GM19025 (cell line): ENCODE data around the gene CAMTA1.

Experiments used
- ATAC-seq: cut with Tn5 transposase; IDR thresholded peaks from one replicate; pipeline ENCODE4 v1.9.1; 2021; ENCODE audit warnings: mild to moderate bottlenecking, low read depth, moderate library complexity; ENCODE audit not compliant: unreplicated experiment

The CAMTA1 gene

DNA sequence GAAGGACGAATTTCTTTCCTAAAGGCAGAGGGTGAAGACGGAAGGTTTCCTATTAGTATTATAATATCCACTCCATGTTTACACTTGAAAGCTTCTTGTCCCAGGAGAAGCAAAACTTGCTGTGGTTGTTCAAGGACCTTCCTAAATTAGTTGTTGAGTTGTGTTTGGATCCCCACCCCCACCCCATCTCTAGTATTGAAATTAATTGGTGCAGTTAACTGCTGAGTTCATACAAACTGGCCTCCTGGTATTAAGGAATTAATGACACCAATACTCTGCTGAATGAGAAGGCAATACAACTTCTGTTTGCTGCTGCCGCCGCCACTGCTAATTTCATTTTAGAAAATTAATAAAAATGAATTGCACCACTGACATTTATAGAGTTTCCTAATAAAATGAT is 308.8 kb downstream of the CAMTA1 start:
- ATAC-seq: no peak

DNA sequence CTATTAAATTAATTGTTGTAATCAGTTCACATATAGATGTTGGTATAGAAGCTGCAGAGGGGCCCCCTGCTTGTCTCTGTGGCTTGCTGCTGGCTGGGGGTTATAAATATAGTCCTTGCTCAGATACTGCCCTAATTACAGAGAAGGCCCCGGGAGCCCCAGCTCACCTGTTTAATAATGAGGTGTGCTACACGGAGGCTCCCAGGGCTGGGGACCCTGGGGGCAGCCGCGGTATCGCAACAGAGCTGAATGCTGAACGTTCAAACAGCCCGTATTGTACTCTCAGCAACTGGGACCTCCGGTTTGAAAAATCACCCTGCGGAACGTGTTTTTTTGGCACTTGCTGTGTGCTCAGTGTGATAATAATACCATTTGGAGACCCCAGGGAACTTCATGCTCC is 309.3 kb downstream of the CAMTA1 start:
- no peak for ATAC-seq

DNA sequence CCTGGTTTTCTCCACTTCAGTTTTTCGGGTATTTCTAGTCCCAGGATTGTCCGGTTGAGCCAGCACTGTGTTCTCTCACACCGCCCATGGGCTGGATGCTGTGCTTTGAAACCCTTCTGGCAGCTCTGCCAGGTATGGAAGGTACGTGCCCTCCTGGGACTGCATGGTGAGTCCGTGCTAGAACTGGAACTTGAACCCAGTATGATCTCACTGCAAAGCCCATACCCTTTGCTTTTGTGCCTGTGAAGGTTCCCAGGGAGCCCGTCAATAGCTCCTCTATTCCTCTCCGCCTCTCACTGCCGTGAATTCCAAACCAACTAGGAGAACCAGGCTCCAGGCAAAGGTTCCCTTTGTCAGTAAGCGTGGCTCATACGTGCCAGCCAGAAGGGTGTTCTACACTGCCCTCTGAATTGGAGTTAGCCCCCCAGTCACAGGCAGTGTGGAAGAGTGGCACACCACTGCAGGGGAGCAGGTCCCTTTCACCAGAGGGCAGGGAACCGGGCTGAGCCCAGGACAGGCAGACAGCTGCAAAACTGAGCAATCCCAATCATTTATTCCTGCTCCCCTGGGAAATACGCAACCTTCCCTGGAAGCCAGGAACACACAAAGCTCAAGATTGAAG is 310.2 kb downstream of the CAMTA1 start:
- ATAC-seq: no peak

DNA sequence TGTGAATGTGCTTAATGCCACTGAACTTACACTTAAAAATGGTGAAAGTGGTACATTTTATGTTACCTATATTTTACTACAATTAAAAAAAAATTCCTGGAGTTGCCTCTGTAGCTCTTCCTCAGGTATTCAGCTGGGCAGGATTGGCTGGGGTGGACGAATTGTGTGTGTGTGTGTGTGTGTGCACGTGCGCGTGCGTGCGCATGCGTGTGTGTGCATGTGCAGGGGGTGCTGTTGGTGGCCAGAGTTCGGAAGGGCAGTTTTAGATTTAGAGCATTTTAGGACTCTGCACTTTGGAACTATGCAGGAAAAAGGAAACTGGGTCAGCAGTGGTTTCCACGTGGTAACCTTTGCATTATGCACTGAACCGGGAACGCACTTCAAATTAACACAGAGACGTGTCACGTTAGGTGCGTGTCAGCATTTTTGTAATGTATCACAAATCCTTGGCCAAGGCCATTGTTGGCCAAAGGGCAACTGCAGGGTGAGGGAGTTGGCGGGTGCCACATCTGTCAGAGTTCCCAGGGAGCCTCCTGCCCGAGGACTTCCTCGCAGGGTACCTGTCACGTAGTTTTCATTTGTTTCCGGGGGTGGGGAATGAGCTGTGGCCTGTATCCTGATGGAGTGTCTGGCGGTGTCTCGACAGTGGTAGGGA is 312.8 kb downstream of the CAMTA1 start:
- no peak for ATAC-seq

DNA sequence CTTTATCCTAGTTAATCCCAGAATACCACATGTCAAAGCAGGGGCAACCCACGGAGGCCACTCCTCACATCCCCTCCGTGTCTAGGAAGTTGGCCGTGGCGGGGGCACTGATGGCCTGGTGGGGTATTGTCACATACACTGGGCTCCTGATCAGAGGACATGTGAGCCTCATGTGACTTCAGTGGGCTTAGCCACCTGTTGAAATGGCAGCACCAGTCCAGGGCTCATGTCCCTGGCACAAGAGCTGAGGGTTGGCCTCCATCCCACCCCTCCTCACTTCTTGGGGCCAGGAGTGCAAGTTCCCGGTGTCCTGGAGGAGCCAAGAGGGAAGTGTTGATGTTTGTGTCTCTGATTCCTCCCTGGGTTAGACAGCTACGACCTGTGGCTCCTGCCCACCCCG is 313.4 kb downstream of the CAMTA1 start:
- ATAC-seq: no peak

DNA sequence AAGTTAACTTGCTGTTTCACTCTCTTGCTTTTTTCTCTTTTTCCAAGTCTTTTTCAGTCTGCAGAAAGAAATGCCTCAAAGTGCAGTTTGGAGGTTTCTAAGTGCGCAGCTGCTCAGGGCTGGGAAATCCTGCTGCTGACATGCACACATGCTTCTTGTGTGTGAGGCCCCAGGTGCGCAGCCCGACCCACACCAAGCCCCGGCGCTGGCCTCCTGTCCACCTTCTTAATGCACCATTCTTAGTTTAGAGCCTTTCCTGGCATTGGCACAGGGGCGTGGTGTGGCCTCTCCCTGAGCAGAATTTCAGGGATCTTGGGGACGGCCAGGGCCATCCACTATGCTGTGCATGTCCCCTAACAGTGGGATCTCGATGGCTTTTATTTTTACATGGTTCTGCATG is 315.2 kb downstream of the CAMTA1 start:
- no peak for ATAC-seq

DNA sequence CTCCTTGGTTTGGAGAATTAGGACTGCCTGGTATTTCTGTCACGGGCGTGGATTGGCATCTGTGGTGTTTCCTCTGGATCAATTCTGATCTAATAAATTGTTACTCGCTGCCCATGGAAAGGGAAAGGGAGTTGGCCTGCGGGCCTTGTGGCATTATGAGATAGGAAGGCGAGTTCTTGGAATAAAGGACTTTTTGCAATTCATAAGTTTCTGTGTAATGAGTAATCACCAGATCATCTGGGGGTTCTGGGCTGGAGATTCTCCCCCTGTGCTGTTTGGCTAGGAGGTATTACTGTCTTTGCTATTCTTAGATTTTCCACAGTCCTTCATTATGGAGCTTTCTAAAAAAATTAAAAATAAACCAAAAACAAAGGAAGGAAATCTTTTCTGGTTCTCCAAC is 315.9 kb downstream of the CAMTA1 start:
- no peak for ATAC-seq

DNA sequence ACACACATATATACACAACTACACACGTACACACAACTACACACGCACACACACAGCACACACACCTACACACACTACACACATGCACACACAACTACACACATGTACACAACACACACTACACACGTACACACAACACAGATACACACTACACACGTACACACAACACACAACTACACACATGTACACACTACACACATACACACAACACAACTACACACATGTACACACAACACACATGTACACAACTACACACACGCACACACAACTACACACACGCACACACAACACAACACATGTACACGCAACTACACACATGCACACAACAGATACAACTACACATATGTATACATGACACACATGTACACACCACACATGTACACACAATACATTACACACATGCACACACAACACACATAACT is 318.1 kb downstream of the CAMTA1 start:
- no peak for ATAC-seq

DNA sequence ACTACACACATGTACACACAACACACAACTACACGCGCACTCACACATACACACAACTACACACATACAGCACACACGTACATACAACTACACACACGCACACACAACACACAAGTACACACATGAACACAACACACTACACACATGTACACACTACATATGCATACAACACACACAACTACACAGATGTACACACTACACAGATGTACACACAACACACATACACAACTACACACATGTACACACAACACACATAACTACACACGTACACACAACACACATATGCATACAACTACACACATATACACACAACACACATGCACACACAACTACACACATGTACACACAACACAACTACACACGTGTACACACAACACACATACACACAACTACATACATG is 318.6 kb downstream of the CAMTA1 start:
- ATAC-seq: no peak

DNA sequence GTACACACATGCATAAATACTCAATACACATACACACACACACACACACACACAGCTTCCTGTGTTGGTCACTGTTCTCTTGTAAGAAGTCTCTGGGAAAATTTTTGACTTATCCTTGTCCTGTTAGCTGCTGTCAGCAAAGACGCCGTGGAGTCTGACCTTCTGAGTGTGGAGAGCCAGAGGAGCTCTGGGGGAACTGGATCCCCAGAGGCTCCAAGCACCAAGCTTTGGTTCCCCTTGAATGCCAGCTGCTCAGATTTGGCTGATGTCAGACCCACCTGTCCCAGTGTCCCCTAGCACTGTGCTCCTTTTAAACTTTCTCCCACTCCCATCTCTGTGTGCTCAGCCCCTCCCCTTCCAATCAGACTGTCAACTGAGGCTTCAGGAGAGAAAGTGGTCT is 319.1 kb downstream of the CAMTA1 start:
- ATAC-seq: no peak

DNA sequence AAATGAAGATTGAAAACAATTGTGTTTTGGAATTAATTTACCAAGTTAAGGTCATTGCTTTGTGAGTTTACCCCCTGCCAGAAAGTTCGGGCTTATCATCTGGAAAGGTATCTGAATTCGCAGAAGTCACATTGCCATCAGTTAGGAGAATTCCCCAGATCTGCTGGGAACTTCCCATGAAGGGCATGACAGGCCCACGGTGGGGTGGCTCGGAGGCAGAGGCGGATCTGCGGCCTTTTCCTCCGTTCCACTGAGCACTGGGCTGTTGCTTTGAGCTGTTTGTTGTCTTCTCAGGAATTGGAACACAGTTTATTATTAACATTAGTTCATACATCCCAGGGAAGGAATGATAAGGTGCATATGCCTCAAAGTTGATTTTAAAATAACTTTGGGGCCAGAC is 320.0 kb downstream of the CAMTA1 start:
- ATAC-seq: no peak

DNA sequence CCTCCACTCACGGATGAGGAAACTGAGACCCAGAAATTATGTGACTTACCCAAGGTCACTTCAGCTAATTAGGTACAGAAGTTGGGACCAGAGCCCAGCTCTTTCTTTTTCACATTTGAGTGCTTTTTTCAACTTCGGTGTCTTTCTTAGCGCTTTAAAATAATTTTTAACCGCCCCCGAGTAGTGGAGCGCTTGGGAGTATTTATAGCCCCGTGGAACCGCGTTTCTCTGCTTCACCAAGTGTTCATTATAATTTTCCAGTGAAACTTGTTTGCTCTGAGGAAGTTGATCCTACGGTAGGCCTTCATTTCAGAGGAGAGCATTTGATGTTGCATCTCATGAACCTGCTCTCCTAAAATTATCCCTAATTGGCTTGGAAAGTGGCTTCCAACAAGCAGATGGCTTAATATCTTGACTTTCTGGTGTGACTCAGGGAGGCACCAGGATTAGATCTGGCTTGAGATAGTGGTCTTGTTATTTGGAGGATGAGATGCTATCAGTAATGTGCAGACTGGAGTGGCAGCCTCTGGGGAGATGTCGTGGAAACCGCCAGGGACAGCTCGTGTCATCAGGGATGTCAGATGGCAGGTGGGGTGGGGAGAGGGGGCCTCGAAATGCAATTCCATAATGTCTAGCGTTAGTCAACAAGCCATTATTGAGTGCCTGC is 321.3 kb downstream of the CAMTA1 start:
- no peak for ATAC-seq

DNA sequence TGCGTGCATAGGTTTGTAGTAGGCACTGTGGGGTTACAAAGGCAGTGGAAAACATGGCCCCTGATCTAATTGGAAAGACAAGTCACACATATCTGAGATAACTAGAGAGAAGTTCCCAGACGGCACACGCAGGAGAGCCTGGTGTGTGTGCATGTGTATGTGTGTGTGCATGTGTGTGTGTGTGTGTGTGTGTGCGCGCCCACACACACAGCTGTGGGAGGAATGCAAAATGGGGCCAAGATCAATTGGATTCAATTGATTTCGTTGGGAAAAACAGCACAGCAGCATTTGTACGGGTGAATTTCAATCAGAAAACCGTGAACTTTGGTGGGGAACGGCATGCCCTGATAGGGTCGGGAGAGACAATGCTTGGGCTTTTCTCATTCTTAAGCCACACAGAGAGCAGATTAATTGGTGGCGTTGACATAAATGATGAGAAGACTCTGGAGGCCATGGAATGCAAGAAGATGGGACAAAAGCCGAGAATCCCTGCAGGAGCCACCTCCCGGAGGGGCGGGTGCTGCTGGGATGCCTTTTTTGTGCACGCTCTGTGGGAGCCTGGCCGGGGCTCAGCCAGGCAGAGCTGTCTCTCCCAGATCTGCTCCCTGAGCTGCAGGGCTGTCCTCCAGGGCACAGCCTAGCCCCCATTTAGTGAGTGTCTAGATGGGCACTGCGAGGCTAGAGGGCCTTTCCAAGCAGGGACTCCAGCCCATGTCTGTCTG is 322.0 kb downstream of the CAMTA1 start:
- no peak for ATAC-seq

DNA sequence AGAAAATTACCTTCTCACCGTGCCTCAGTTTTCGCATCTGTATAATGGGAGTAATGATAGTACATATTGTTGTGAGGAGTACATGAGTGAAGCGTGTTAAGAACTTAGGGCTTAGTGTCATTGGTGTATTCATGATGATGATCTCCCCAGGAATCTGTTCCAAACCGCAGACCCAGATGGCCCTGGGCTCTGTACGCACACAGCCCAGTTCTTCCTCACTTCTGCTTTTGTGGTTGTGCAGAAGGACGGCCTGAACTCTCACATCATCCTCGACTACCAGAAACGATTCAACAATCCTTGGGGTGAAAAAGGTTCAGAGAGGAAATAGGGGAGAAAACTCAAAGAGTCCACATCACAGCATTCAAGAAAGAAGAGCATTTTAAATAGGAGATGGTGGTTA is 323.0 kb downstream of the CAMTA1 start:
- ATAC-seq: no peak

DNA sequence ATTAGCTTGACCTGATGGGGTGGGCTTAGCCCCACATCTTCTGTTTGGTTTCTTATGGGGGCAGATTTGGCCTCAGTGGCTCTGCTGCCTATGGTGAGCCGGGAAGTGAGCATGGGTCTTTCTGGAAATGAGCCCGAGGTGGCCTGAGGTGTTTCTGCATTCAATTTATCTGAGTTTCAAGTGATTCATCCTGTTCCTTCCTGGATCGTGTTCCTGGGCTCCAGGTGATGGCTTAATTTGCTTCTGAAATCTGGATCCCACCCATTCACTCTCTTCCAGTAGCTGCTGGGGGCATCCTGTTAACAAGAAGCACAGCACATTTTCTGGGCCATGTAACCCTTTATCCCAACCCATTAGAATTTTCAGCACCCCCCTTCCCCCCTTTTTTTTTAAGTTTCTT is 324.6 kb downstream of the CAMTA1 start:
- no peak for ATAC-seq

DNA sequence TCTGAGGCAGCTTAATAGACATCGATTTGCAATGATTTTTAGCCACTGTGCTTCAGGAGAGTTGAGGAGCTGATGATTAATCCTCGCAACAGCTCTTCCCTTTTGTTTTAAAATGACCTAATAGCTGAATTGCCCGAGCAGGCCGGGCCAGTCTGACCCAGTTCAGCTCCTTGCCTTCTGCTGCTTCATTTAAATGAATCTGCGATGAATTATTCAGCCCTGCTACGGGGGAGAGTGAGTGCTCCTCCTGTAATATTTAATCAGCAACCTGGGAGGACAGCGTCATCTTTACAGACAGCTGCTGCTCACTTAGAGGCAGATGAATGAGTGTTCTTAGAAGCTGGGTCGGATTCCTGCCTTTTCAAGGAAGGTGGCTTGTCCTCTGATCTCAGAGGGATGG is 325.1 kb downstream of the CAMTA1 start:
- no peak for ATAC-seq

DNA sequence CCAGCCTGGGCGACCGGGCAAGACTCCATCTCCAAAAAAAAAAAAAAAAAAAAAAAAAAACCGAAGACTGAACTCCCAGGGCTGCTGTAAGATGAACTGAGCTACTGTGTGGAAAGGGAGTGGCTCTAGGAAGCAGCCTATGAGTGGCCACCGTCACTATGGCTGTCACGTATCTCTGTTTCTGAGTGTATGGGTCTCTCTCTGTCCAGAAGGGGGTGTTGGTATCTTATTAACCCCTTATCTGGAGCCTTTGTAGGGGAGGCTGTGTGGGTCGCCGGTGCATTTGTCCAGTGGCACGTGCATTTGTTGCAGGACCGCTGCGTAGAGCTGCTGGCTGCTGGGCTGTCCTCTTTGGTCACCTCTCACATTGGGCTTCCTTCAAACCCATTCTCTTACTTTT is 326.6 kb downstream of the CAMTA1 start:
- no peak for ATAC-seq

DNA sequence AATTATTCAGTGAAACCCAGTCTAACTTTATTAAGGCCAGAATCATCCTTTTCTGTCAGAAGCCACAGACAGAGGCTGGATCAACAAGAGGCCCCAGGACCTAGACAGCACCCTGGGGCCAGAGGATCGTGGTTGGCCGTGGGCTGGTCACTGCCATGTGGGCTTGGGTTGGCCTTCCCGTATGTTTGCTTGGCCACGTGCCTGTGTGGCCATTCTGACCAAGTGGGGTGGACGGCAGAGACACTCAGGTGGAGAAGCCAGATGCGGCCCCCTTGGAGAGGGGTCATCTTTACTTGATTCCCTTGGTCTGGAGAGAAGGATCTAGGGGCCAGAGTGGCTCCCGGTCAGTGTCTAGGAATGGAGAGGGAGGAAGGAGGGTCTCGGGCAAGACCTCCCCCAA is 327.9 kb downstream of the CAMTA1 start:
- no peak for ATAC-seq

DNA sequence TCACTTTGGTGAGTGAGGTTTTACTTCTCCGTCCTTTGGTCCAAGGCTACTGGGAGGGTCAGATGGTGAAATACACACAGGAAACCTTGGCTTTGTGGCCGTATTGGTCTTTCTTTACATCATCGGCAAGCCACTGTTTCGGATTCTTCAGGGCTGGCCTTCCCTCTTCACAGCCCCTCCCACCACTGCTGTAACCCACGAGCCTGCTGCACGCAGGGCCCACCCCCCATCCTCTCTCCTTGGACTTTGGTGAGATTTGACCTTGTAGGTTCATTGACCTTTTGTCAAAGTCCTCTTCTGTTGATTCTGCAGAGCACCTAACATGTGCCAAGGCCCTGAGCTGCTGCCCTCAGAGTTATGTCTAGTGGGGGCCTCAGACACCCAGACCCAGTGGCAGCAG is 328.6 kb downstream of the CAMTA1 start:
- no peak for ATAC-seq

DNA sequence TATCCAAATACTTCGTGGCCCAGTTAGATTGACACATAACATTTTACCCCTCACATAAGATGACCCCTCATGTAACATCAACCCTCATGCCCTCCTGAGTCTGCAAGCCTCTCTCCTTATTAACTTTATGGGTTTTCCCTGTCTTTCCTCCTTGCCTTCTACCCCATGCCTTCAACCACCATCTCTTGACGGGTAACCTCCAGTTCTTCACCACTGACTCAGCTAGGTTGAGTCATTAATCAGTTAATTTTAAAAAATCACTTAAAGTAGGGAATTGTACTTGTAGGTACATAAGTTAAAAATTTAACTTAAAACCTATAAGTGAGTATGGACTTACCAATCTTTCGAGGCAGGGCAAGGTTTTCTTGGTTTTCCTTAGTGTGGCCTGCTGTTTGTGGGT is 330.7 kb downstream of the CAMTA1 start:
- ATAC-seq: no peak
